Measurements from ENCODE around the gene DNAH9. TPM values are rescaled to one million over a fixed set of nuclear protein-coding genes. Genes with fewer than 3 reads are reported as not detected.

Gene DNAH9
- total RNA-seq, 1 donor from 2014 or later = 1.0 TPM

- peaks cover 0 to 2% (median 0%) of the 10 kb centered on the region in 3 donors for H3K4me1 ChIP-seq (ENCODE audit: control insufficient read depth in 3 of 3, insufficient read depth in 3 of 3, low read length in 3 of 3)
- H3K9ac ChIP-seq (ENCODE audit: low read depth in 1 of 3, low read length in 3 of 3) = no peak overlapping the region
- H3K36me3 ChIP-seq (ENCODE audit: control insufficient read depth in 3 of 3, insufficient read depth in 3 of 3, low read length in 3 of 3) = no peaks in the 10 kb centered on the region
- peaks cover 0 to 4% (median 0%) of the 10 kb centered on the region in 3 donors for H3K9me3 ChIP-seq (ENCODE audit: control insufficient read depth in 3 of 3, low read length in 3 of 3)
- peaks cover 0 to 4% (median 0%) of the 10 kb centered on the region in 3 donors for H3K27me3 ChIP-seq (ENCODE audit: control insufficient read depth in 3 of 3, insufficient read depth in 3 of 3, low read length in 3 of 3)
- no peak overlapping the region for H3K27ac ChIP-seq (ENCODE audit: low read depth, low read length)
- H3K4me3 ChIP-seq (ENCODE audit: low read length in 3 of 3) = peak overlapping the region in 2 of 3 donors; percentile 23 to 51
Measured at GRCh38 chr17:11644265-11645212, 46.3 kb downstream of the DNAH9 start.

GRCh38 chr17:11645426-11645825 lies 47.2 kb downstream of the DNAH9 start:
- peaks cover 0 to 4% (median 0%) of the 10 kb centered on the region in 3 donors for H3K27me3 ChIP-seq (ENCODE audit: control insufficient read depth in 3 of 3, insufficient read depth in 3 of 3, low read length in 3 of 3)

GRCh38 chr17:11651089-11651488 lies 52.8 kb downstream of the DNAH9 start:
- no peak overlapping the region for H3K9ac ChIP-seq (ENCODE audit: low read depth in 1 of 3, low read length in 3 of 3)
- H3K4me1 ChIP-seq (ENCODE audit: control insufficient read depth in 3 of 3, insufficient read depth in 3 of 3, low read length in 3 of 3) = no peaks in the 10 kb centered on the region
- no peaks in the 10 kb centered on the region for H3K9me3 ChIP-seq (ENCODE audit: control insufficient read depth in 3 of 3, low read length in 3 of 3)
- H3K36me3 ChIP-seq (ENCODE audit: control insufficient read depth in 3 of 3, insufficient read depth in 3 of 3, low read length in 3 of 3) = no peaks in the 10 kb centered on the region
- H3K27ac ChIP-seq (ENCODE audit: low read depth, low read length) = no peak overlapping the region
- H3K4me3 ChIP-seq (ENCODE audit: low read length in 3 of 3) = no peak overlapping the region
- no peaks in the 10 kb centered on the region for H3K27me3 ChIP-seq (ENCODE audit: control insufficient read depth in 3 of 3, insufficient read depth in 3 of 3, low read length in 3 of 3)

More at GRCh38 chr17:11645426-11645825, 47.2 kb downstream of the DNAH9 start:
- H3K27ac ChIP-seq (ENCODE audit: low read depth, low read length) = no peak overlapping the region
- H3K4me1 ChIP-seq (ENCODE audit: control insufficient read depth in 3 of 3, insufficient read depth in 3 of 3, low read length in 3 of 3) = peaks cover 0 to 2% (median 0%) of the 10 kb centered on the region in 3 donors
- H3K36me3 ChIP-seq (ENCODE audit: control insufficient read depth in 3 of 3, insufficient read depth in 3 of 3, low read length in 3 of 3) = no peaks in the 10 kb centered on the region
- no peak overlapping the region for H3K9ac ChIP-seq (ENCODE audit: low read depth in 1 of 3, low read length in 3 of 3)
- H3K4me3 ChIP-seq (ENCODE audit: low read length in 3 of 3) = no peak overlapping the region
- peaks cover 0 to 4% (median 0%) of the 10 kb centered on the region in 3 donors for H3K9me3 ChIP-seq (ENCODE audit: control insufficient read depth in 3 of 3, low read length in 3 of 3)

GRCh38 chr17:11668618-11669017 lies 70.3 kb downstream of the DNAH9 start:
- peaks cover 0 to 4% (median 0%) of the 10 kb centered on the region in 3 donors for H3K9me3 ChIP-seq (ENCODE audit: control insufficient read depth in 3 of 3, low read length in 3 of 3)
- no peaks in the 10 kb centered on the region for H3K27me3 ChIP-seq (ENCODE audit: control insufficient read depth in 3 of 3, insufficient read depth in 3 of 3, low read length in 3 of 3)
- H3K36me3 ChIP-seq (ENCODE audit: control insufficient read depth in 3 of 3, insufficient read depth in 3 of 3, low read length in 3 of 3) = no peaks in the 10 kb centered on the region
- no peak overlapping the region for H3K9ac ChIP-seq (ENCODE audit: low read depth in 1 of 3, low read length in 3 of 3)
- no peak overlapping the region for H3K4me3 ChIP-seq (ENCODE audit: low read length in 3 of 3)
- no peaks in the 10 kb centered on the region for H3K4me1 ChIP-seq (ENCODE audit: control insufficient read depth in 3 of 3, insufficient read depth in 3 of 3, low read length in 3 of 3)
- H3K27ac ChIP-seq (ENCODE audit: low read depth, low read length) = no peak overlapping the region

- Histone ChIP-seq H3K27me3 (ENCODE audit: control insufficient read depth in 3 of 3, insufficient read depth in 3 of 3, low read length in 3 of 3) (no peaks in the 10 kb centered on the region), H3K9me3 (ENCODE audit: control insufficient read depth in 3 of 3, low read length in 3 of 3) (peaks cover 0 to 7% (median 0%) of the 10 kb centered on the region in 3 donors), H3K4me3 (ENCODE audit: low read length in 3 of 3) (no peak overlapping the region), H3K4me1 (ENCODE audit: control insufficient read depth in 3 of 3, insufficient read depth in 3 of 3, low read length in 3 of 3) (no peaks in the 10 kb centered on the region), H3K36me3 (ENCODE audit: control insufficient read depth in 3 of 3, insufficient read depth in 3 of 3, low read length in 3 of 3) (no peaks in the 10 kb centered on the region), H3K27ac (ENCODE audit: low read depth, low read length) (no peak overlapping the region), H3K9ac (ENCODE audit: low read depth in 1 of 3, low read length in 3 of 3) (no peak overlapping the region)
Measured at GRCh38 chr17:11671126-11671525, 72.9 kb downstream of the DNAH9 start.

GRCh38 chr17:11682646-11683045 lies 84.4 kb downstream of the DNAH9 start:
- no peaks in the 10 kb centered on the region for H3K36me3 ChIP-seq (ENCODE audit: control insufficient read depth in 3 of 3, insufficient read depth in 3 of 3, low read length in 3 of 3)
- H3K4me1 ChIP-seq (ENCODE audit: control insufficient read depth in 3 of 3, insufficient read depth in 3 of 3, low read length in 3 of 3) = no peaks in the 10 kb centered on the region
- no peak overlapping the region for H3K4me3 ChIP-seq (ENCODE audit: low read length in 3 of 3)
- H3K9ac ChIP-seq (ENCODE audit: low read depth in 1 of 3, low read length in 3 of 3) = no peak overlapping the region
- H3K9me3 ChIP-seq (ENCODE audit: control insufficient read depth in 3 of 3, low read length in 3 of 3) = no peaks in the 10 kb centered on the region
- H3K27me3 ChIP-seq (ENCODE audit: control insufficient read depth in 3 of 3, insufficient read depth in 3 of 3, low read length in 3 of 3) = no peaks in the 10 kb centered on the region
- no peak overlapping the region for H3K27ac ChIP-seq (ENCODE audit: low read depth, low read length)

GRCh38 chr17:11690681-11691080 lies 92.4 kb downstream of the DNAH9 start:
- no peaks in the 10 kb centered on the region for H3K36me3 ChIP-seq (ENCODE audit: control insufficient read depth in 3 of 3, insufficient read depth in 3 of 3, low read length in 3 of 3)
- H3K9ac ChIP-seq (ENCODE audit: low read depth in 1 of 3, low read length in 3 of 3) = no peak overlapping the region
- no peaks in the 10 kb centered on the region for H3K4me1 ChIP-seq (ENCODE audit: control insufficient read depth in 3 of 3, insufficient read depth in 3 of 3, low read length in 3 of 3)
- H3K27me3 ChIP-seq (ENCODE audit: control insufficient read depth in 3 of 3, insufficient read depth in 3 of 3, low read length in 3 of 3) = no peaks in the 10 kb centered on the region
- H3K9me3 ChIP-seq (ENCODE audit: control insufficient read depth in 3 of 3, low read length in 3 of 3) = peaks cover 0 to 2% (median 0%) of the 10 kb centered on the region in 3 donors
- H3K27ac ChIP-seq (ENCODE audit: low read depth, low read length) = no peak overlapping the region
- no peak overlapping the region for H3K4me3 ChIP-seq (ENCODE audit: low read length in 3 of 3)

- Histone ChIP-seq H3K9me3 (ENCODE audit: control insufficient read depth in 3 of 3, low read length in 3 of 3) (peaks cover 0 to 2% (median 0%) of the 10 kb centered on the region in 3 donors), H3K4me3 (ENCODE audit: low read length in 3 of 3) (no peak overlapping the region), H3K4me1 (ENCODE audit: control insufficient read depth in 3 of 3, insufficient read depth in 3 of 3, low read length in 3 of 3) (no peaks in the 10 kb centered on the region)
Measured at GRCh38 chr17:11692688-11693087, 94.4 kb downstream of the DNAH9 start.

GRCh38 chr17:11693284-11693683 lies 95.0 kb downstream of the DNAH9 start:
- H3K27ac ChIP-seq (ENCODE audit: low read depth, low read length) = no peak overlapping the region

More at GRCh38 chr17:11692688-11693087, 94.4 kb downstream of the DNAH9 start:
- H3K27ac ChIP-seq (ENCODE audit: low read depth, low read length) = no peak overlapping the region
- no peaks in the 10 kb centered on the region for H3K36me3 ChIP-seq (ENCODE audit: control insufficient read depth in 3 of 3, insufficient read depth in 3 of 3, low read length in 3 of 3)
- H3K9ac ChIP-seq (ENCODE audit: low read depth in 1 of 3, low read length in 3 of 3) = no peak overlapping the region
- H3K27me3 ChIP-seq (ENCODE audit: control insufficient read depth in 3 of 3, insufficient read depth in 3 of 3, low read length in 3 of 3) = no peaks in the 10 kb centered on the region

GRCh38 chr17:11700668-11701067 lies 102.4 kb downstream of the DNAH9 start:
- no peaks in the 10 kb centered on the region for H3K9me3 ChIP-seq (ENCODE audit: control insufficient read depth in 3 of 3, low read length in 3 of 3)
- H3K9ac ChIP-seq (ENCODE audit: low read depth in 1 of 3, low read length in 3 of 3) = no peak overlapping the region
- H3K4me1 ChIP-seq (ENCODE audit: control insufficient read depth in 3 of 3, insufficient read depth in 3 of 3, low read length in 3 of 3) = no peaks in the 10 kb centered on the region
- no peaks in the 10 kb centered on the region for H3K36me3 ChIP-seq (ENCODE audit: control insufficient read depth in 3 of 3, insufficient read depth in 3 of 3, low read length in 3 of 3)
- peaks cover 0 to 2% (median 0%) of the 10 kb centered on the region in 3 donors for H3K27me3 ChIP-seq (ENCODE audit: control insufficient read depth in 3 of 3, insufficient read depth in 3 of 3, low read length in 3 of 3)
- H3K27ac ChIP-seq (ENCODE audit: low read depth, low read length) = no peak overlapping the region
- no peak overlapping the region for H3K4me3 ChIP-seq (ENCODE audit: low read length in 3 of 3)

More at GRCh38 chr17:11693284-11693683, 95.0 kb downstream of the DNAH9 start:
- no peak overlapping the region for H3K4me3 ChIP-seq (ENCODE audit: low read length in 3 of 3)
- H3K9ac ChIP-seq (ENCODE audit: low read depth in 1 of 3, low read length in 3 of 3) = no peak overlapping the region
- no peaks in the 10 kb centered on the region for H3K9me3 ChIP-seq (ENCODE audit: control insufficient read depth in 3 of 3, low read length in 3 of 3)
- no peaks in the 10 kb centered on the region for H3K27me3 ChIP-seq (ENCODE audit: control insufficient read depth in 3 of 3, insufficient read depth in 3 of 3, low read length in 3 of 3)
- H3K36me3 ChIP-seq (ENCODE audit: control insufficient read depth in 3 of 3, insufficient read depth in 3 of 3, low read length in 3 of 3) = no peaks in the 10 kb centered on the region
- H3K4me1 ChIP-seq (ENCODE audit: control insufficient read depth in 3 of 3, insufficient read depth in 3 of 3, low read length in 3 of 3) = no peaks in the 10 kb centered on the region
